Measurements from ENCODE around the gene ELMO1.
A peak's percentile ranks its signal among the peaks of the same experiment; 100 is the strongest.

Gene ELMO1

DNA sequence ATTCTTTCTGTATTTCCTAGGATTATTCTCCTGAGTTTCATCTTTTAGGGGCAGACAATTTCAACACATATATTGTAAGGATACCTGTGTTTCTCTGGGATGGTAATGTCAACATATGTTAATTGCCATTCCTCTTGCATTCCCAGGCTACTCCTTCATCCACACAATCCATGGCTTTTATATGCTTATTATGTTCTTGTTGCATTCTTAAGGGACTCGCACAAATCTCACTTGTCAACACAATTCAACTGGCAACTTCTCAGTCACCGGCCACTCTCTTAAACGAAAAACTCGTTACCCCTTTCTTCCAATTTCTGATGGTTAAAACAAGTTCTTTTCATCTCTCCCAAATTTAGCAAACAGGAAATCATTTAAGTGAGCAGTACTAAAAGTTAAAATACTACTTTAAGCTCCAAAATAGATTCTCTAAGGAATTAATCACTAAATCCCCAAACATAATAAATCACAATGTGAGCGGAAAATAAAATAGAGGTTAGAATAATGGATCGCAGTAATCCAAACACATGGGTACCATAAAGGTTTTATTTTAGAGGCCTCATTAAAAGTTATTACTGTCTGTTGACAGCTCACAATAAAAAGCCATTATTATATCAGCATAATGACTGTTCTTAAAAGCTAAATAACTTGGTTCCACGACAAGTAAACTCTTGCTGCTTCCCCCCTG, 223.2 kb downstream of the ELMO1 start:
- intact Hi-C loops (cut with DNase I), result no loop called here
- DNase-seq, result no peak

GRCh38 chr7:37224746-37225145, 223.9 kb downstream of the ELMO1 start:
- intact Hi-C loops (cut with DNase I), result no loop called here
- no peak for DNase-seq

DNA sequence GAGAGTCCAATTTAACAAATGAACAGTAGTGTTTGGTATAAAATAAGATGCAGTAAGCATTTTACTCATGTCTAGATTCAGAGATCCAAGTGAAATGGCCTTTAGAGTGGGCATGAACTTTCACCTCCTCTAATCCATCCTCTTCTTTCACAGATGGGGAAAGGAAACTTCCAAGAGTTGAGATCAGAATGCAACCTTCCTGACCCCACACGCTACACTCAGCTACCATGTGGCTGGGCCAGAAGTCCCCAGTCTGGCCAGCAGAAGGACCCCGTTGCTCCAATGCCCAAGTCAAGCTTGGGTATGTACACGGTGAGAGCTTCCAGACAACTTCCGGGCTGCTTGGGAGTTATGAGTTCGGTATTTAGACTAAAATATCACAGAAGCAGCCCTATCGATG, 228.0 kb downstream of the ELMO1 start:
- intact Hi-C loops (cut with DNase I), result no loop called here
- no peak for DNase-seq

- intact Hi-C loops (cut with DNase I), result no loop called here
- DNase-seq, result no peak
Measured at GRCh38 chr7:37218956-37219355, 229.7 kb downstream of the ELMO1 start.

GRCh38 chr7:37216923-37217322, 231.7 kb downstream of the ELMO1 start:
- DNase-seq, result no peak
- intact Hi-C loops (cut with DNase I), result no loop called here

- intact Hi-C loops (cut with DNase I), result no loop called here
- DNase-seq, result peak in 1 of 42 donors; percentile 40
Measured at GRCh38 chr7:37216156-37216852, 232.4 kb downstream of the ELMO1 start.

- intact Hi-C loops (cut with DNase I), result no loop called here
- DNase-seq, result peak in 1 of 42 donors; percentile 41
Measured at GRCh38 chr7:37215290-37215923, 233.3 kb downstream of the ELMO1 start.

GRCh38 chr7:37212556-37212955, 236.1 kb downstream of the ELMO1 start:
- no peak for DNase-seq
- intact Hi-C loops (cut with DNase I), result no loop called here

DNA sequence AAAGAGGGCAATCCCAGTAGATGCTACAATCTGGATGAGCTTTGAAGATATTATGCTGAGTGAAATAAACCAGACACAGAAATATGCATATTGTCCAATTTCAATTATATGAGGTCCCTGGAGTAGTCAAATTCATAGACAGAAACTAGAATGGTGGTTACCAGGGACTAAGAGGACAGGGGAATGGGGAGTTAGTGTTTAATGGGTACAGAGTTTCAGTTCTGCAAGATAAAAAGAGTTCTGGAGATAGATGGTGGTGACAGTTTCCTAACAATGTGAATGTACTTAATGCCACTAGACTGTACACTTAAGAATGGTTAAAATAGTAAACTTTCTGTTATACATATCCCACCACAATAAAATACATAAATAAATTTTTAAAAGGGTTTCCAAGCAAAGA, 236.6 kb downstream of the ELMO1 start:
- intact Hi-C loops (cut with DNase I), result no loop called here
- DNase-seq, result no peak

DNA sequence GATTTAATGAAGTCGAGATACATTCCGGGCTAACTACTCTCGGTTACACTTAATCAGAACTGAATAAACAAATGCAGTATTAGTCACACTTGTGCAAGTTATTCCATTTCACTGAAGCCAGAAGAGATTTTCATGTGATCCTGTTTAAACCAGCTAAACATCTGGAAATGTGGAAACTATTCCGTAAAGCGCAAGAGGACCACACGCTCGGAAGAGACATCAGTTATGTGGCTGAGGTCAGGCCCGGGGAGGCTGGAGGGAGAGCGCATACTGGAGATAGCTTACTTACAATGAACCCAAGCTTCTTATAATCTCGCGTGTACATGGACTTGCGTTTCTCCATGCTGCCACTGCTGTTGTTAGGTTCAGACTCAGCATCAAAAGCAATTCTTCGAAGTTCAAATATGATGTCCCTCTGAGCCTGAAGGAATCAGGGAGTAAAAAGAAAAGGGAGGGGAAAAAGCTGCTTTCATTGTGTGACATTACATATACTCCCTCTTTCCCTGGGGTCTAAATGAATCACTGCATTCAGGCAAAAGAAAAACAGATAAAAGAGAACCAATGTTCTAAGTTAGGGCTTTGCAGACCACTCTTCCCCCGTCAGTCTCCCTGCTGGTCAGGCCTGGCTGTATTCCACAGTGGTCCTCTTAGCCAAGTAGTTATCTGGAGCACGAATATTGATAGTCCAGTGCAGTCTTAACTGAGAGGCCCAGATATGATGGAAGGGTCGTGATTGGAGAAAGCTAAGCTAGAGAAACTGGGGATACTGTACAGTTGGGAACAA, 237.4 kb downstream of the ELMO1 start:
- peak in 5 of 42 donors; percentile 31 to 71 (median 46) for DNase-seq
- intact Hi-C loops (cut with DNase I), result no loop called here

GRCh38 chr7:37209195-37209594, 239.5 kb downstream of the ELMO1 start:
- DNase-seq, result no peak

GRCh38 chr7:37208528-37208927, 240.1 kb downstream of the ELMO1 start:
- intact Hi-C loops (cut with DNase I), result loop anchor here (5.0 to 10.0 kb wide), 3 partner anchors 236 to 624 kb away; partner anchors contain the start of gene ELMO1
- peak in 41 of 42 donors; percentile 11 to 89 (median 74) for DNase-seq

More at GRCh38 chr7:37209195-37209594, 239.5 kb downstream of the ELMO1 start:
- intact Hi-C loops (cut with DNase I), result loop anchor here (5.0 to 10.0 kb wide), 3 partner anchors 236 to 623 kb away; partner anchors contain the start of gene ELMO1

GRCh38 chr7:37206192-37206591, 242.5 kb downstream of the ELMO1 start:
- no peak for DNase-seq
- intact Hi-C loops (cut with DNase I), result loop anchor here (5.0 to 10.0 kb wide), 3 partner anchors 239 to 626 kb away; partner anchors contain the start of gene ELMO1

GRCh38 chr7:37205451-37205850, 243.2 kb downstream of the ELMO1 start:
- no peak for DNase-seq
- intact Hi-C loops (cut with DNase I), result loop anchor here (5.0 to 10.0 kb wide), 3 partner anchors 239 to 627 kb away; partner anchors contain the start of gene ELMO1

- DNase-seq, result no peak
- intact Hi-C loops (cut with DNase I), result loop anchor here (5.0 to 10.0 kb wide), 3 partner anchors 243 to 715 kb away; partner anchors contain the start of gene ELMO1
Measured at GRCh38 chr7:37201876-37202198, 246.8 kb downstream of the ELMO1 start.

GRCh38 chr7:37201003-37201875, 247.4 kb downstream of the ELMO1 start:
- intact Hi-C loops (cut with DNase I), result loop anchor here (5.0 to 10.0 kb wide), 3 partner anchors 244 to 714 kb away; partner anchors contain the start of gene ELMO1
- DNase-seq, result peak; percentile 63 to 94 (median 83)

DNA sequence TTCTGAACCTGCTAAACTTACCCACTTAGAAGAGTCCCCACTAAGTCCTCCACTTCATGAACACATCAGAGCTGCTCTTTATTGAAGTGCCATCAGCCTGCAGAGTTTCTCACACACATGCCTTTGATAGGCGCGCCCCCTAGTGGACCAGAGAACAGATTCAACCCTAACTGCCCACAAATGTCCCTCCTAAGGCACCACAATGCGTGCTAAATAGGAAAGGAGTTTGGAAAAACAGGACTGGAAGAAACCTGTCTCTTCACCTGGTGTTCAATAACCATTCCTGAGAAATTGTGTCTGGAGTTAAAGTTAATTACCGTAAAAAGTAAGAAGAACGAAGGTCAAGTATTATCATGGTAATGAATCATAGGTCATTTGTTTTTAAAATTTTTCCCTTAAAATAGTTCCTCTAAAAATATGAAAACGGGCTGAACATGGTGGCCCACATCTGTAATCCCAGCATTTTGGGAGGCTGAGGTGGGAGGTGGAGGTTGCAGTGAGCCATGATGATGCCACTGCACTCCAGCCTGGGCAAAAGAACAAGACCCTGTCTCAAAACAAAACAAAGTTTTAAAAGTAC, 249.7 kb downstream of the ELMO1 start:
- intact Hi-C loops (cut with DNase I), result loop anchor here (5.0 kb wide), 1 partner anchor 212 kb away; no protein-coding TSS in a partner anchor
- peak; percentile 76 to 96 (median 90) for DNase-seq

Data from head of caudate nucleus (tissue), 42 donors.